NCI-H2227 (cell line): ENCODE data around the gene PLAC1.

Source experiments
- DNase-seq: peaks from one replicate; lab custom pipeline; 2025; ENCODE audit not compliant: unreplicated experiment; lab: John Stamatoyannopoulos, UW

The PLAC1 gene

GRCh38 chrX:134592303-134592702 is 66.0 kb downstream of the PLAC1 start:
- no peak for DNase-seq

- DNase-seq = no peak
Observed at GRCh38 chrX:134591502-134591901, 66.8 kb downstream of the PLAC1 start.

- no peak for DNase-seq
Observed at GRCh38 chrX:134588806-134589205, 69.5 kb downstream of the PLAC1 start.

- DNase-seq = no peak
Observed at GRCh38 chrX:134580907-134581306, 77.4 kb downstream of the PLAC1 start.

GRCh38 chrX:134573683-134574035 is 84.6 kb downstream of the PLAC1 start:
- DNase-seq = no peak

GRCh38 chrX:134572816-134573682 is 85.2 kb downstream of the PLAC1 start:
- DNase-seq = no peak

GRCh38 chrX:134571796-134572195 is 86.5 kb downstream of the PLAC1 start:
- DNase-seq = no peak

GRCh38 chrX:134570899-134571298 is 87.4 kb downstream of the PLAC1 start:
- no peak for DNase-seq

GRCh38 chrX:134570509-134570846 is 87.8 kb downstream of the PLAC1 start:
- DNase-seq = peak; percentile 20

GRCh38 chrX:134569306-134569705 is 89.0 kb downstream of the PLAC1 start:
- no peak for DNase-seq

- DNase-seq = no peak
Observed at GRCh38 chrX:134568285-134569016, 89.8 kb downstream of the PLAC1 start.

- no peak for DNase-seq
Observed at GRCh38 chrX:134566506-134566905, 91.8 kb downstream of the PLAC1 start.

GRCh38 chrX:134562002-134562401 is 96.3 kb downstream of the PLAC1 start:
- DNase-seq = no peak

- no peak for DNase-seq
Observed at GRCh38 chrX:134558133-134558532, 100.1 kb downstream of the PLAC1 start.

GRCh38 chrX:134554291-134554690 is 104.0 kb downstream of the PLAC1 start:
- DNase-seq = no peak

- DNase-seq = no peak
Observed at GRCh38 chrX:134552351-134552750, 105.9 kb downstream of the PLAC1 start.

- no peak for DNase-seq
Observed at GRCh38 chrX:134551376-134552048, 106.8 kb downstream of the PLAC1 start.

- peak; percentile 18 for DNase-seq
Observed at GRCh38 chrX:134548257-134549201, 109.7 kb downstream of the PLAC1 start.

- no peak for DNase-seq
Observed at GRCh38 chrX:134547047-134547679, 111.1 kb downstream of the PLAC1 start.

- no peak for DNase-seq
Observed at GRCh38 chrX:134546187-134546586, 112.1 kb downstream of the PLAC1 start.
